Daoy (cell line): ENCODE measurements around the gene ALDH3B1. TPM values are rescaled to one million over a fixed set of nuclear protein-coding genes. Genes with fewer than 3 reads are reported as not detected.
"Not testable (repeated sequence)": the region's sequence is repeated elsewhere in the genome, so short reads cannot be mapped to it uniquely, and the experiment has no call there.

ENCODE experiments used
- DNase-seq: peaks from one replicate; pipeline ENCODE4 v3.0.0-alpha.2; 2015; ENCODE audit warnings: low read depth
- total RNA-seq: library from RNA; depleted of rRNA; stranded (reverse); fragments of >200 nt; shearing (Covaris generic); gene quantifications from 2 replicates; pipeline ENCODE4 v1.2.3, GENCODE V29; 2014; rRNA removed

Gene ALDH3B1, protein sequence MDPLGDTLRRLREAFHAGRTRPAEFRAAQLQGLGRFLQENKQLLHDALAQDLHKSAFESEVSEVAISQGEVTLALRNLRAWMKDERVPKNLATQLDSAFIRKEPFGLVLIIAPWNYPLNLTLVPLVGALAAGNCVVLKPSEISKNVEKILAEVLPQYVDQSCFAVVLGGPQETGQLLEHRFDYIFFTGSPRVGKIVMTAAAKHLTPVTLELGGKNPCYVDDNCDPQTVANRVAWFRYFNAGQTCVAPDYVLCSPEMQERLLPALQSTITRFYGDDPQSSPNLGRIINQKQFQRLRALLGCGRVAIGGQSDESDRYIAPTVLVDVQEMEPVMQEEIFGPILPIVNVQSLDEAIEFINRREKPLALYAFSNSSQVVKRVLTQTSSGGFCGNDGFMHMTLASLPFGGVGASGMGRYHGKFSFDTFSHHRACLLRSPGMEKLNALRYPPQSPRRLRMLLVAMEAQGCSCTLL
- 5.8 and 8.2 TPM in 2 replicates for total RNA-seq

DNA sequence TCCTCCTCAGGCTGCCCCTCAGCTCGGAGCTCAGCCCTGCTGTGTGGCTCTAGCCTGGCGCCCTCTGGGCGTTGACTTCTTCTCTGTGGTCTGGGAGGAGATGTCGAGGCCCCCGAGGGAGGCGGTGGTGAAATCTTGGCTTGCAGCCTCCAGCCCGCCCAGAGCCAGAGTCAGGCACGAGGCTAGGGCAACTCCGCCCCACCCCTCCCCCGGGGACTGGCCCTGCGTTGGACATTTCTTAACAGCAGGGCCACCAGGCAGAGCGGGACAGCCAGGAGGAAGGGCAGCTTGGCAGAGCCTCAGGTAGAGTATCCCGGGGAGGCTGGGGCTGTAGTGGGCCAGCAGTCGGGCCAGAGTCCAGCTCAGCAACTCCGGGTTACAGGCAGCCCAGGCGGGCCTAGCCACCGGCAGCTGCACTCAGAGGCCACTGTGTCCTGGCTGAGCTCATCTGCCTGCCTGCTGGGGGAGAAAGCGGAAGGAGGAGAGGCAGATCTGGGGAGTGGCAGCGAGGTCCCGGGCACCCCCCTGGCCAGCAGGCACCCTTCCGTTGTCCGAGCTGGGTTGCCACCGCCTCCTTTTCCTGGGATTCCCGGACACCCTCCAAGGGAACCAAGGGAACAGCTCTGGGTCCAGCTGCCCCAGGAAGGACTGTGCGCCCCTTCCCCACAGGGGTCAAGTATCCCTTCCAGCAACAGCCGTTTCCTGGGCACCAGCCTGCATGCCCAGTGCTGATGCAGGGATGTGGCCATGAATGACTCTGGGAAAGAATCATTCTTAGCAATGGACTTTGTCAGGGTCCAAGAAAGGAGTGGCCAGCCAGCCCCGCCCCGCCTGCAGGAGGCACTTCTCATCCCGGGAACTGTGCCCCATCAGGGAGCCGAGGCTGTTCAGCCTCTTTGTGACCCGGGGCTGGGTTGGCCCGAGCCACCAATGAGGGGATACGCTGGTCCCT is at the start of gene ALDH3B1:
Gene ALDH3B1, plus strand, starts transcription at position 238 of the 952 bp plus-strand sequence. CDS start 4,971 bp downstream, outside the sequence.
- DNase-seq: peak; percentile 90

DNA sequence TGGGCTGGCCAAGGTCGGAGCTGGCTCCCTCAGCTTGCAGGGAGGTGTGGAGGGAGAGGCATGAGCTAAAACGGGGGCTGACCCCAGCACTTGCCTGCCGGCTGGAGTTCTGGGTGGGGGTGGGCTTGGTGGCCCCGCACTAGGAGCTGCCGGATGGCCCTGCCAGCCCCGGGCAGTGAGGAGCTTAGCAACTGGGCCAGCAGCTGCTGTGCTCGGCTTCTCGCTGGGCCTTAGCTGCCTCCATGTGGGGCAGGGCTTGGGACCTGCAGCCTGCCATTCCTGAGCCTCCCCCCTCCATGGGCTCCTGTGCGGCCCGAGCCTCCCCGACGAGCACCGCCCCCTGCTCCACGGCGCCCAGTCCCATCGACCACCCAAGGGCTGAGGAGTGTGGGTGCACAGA is 46.9 kb upstream of the ALDH3B1 start:
- not testable (repeated sequence) for DNase-seq

DNA sequence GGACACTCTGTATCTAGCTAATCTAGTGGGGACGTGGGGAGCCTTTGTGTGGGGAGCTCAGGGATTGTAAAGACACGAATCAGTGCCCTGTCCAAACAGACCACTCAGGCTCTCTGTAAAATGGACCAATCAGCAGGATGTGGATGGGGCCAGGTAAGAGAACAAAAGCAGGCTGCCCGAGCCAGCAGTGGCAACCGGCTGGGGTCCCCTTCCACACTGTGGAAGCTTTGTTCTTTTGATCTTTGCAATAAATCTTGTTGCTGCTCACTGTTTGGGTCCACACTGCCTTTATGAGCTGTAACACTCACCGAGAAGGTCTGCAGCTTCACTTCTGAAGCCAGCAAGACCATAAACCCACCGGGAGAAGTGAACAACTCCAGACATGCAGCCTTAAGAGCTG is 46.2 kb upstream of the ALDH3B1 start:
- DNase-seq: not testable (repeated sequence)

DNA sequence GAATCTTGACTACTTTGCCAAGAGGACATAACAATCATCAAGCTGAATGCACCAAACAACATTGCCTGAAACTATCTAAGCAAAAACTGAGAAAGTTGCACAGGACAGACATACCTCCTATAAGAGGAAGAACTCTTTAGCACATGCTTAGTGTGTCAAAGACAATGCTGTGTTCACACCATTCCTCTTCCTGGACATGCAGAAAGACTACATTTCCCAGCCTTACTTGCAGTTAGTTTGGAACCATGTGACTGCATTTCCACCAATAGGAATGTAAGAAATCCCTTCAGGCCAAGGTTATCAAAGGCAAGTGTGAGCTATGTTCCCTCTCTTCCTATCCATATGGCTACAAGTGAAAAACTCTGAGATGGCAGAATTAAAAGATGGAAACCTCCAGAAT is 45.4 kb upstream of the ALDH3B1 start:
- DNase-seq: not testable (repeated sequence)

GRCh38 chr11:67965830-67966348 is 44.2 kb upstream of the ALDH3B1 start:
- DNase-seq: not testable (repeated sequence)

DNA sequence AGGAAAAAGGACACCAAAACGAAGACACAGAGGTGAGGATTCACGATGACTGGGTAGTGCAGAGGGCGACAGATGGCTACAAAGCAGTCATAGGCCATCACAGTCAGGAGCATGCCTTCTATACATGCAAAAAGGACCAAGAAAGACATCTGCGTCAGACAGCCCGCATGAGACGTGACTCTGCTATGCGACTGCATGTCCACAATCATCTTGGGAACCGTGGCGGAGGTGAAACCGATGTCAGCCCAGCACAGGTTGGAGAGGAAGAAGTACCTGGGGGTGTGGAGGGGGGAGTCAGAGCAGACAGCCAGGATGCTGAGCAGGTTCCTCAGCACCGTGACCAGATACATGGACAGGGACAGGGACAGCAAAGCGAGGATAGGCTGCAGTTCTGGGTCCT is 35.4 kb upstream of the ALDH3B1 start:
- not testable (repeated sequence) for DNase-seq

DNA sequence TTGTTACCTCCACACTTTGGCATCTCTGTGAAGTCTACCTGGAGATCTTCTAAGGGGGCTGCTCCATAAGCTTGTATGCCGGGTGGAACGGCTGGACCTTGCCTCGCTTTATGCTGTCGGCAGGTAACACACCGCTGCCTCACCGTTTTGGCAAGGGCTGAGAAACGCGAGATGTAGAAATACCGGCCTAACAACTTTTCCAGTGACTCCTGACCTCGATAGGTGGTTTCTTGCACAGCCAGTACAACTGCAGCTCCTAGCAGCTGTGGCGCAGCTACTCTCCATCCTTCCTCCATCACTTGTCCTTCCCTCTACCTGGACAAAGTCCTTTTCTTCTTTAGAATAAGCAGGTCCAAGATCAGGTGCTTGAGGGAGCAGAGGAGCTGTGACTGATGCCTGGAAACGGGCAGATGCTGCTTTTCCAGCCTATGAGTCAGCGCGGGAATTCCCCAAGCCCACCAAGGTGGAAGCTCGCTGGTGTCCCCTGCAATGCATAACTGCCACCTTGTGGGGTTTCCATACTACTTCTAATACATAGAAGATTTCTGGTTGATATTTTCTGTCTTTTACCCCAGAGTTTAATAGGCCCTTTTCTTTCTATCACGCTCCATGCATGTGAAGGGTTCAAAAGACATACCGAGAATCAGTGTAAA is 31.2 kb upstream of the ALDH3B1 start:
- peak; percentile 72 for DNase-seq

DNA sequence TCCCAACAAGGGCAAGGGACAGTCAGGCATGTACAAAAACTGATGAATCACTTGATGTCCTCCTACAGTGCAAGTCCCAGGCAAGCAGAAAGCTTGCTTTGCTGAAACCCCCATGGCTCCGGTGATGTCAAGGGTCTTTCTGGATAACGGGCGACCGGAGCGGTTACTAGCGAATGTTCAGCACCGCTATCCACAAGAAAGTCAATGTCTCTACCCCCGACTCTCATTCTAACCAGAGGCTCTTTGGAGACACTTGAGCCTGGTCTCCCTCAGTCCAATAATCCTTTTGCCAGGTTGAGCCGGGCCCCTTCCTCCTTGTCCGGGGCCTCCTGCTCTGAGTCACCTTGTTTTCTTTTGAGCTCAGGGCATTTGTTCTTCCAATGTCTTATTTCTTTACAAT is 28.9 kb upstream of the ALDH3B1 start:
- not testable (repeated sequence) for DNase-seq

- not testable (repeated sequence) for DNase-seq
Observed at GRCh38 chr11:67982255-67982857, 27.8 kb upstream of the ALDH3B1 start.

- peak; percentile 21 for DNase-seq
Observed at GRCh38 chr11:67983951-67984350, 26.2 kb upstream of the ALDH3B1 start.

GRCh38 chr11:67985302-67985701 is 24.8 kb upstream of the ALDH3B1 start:
- not testable (repeated sequence) for DNase-seq

- DNase-seq: peak; percentile 36
Observed at GRCh38 chr11:67990546-67991346, 19.4 kb upstream of the ALDH3B1 start.

- not testable (repeated sequence) for DNase-seq
Observed at GRCh38 chr11:67991347-67992121, 18.6 kb upstream of the ALDH3B1 start.

DNA sequence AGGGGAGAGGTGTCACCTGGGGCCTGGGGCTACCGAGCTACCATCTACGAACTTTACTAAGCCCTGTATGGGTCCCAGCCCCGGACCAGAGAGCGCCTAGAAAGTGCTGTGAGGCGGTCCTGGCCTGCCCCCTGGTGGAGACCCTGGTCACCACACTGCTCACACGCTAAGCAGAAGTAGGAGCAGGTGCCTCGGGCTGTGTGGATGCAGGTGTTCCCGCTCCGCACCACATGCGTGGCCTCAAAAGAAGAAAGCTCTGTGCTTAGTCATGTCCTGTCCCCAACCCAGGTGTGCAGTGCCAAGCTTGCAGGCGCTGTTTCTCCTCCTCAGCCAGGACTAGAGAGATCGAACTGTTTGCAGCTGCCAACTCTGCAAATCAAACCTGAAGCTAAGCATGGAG is 16.3 kb upstream of the ALDH3B1 start:
- peak; percentile 25 for DNase-seq

DNA sequence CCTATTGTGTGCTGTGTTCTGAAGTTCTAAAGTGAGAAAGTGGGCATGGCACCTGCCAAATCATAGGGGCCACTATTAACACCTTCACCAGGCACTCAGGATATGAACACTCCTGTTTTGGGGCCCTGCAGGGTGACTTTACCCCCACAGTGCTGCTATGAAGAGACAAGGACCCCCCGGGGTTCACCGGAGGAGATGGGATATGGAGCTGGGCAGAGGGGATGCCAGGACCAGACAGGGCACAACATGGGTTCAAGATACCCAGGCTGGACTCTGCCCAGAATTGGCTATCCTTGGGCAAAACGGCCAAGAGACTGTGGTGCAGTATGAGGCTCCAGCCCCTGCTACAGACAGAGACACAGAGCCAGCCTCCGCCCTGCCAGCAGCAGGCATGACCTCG is 15.7 kb upstream of the ALDH3B1 start:
- DNase-seq: not testable (repeated sequence)

DNA sequence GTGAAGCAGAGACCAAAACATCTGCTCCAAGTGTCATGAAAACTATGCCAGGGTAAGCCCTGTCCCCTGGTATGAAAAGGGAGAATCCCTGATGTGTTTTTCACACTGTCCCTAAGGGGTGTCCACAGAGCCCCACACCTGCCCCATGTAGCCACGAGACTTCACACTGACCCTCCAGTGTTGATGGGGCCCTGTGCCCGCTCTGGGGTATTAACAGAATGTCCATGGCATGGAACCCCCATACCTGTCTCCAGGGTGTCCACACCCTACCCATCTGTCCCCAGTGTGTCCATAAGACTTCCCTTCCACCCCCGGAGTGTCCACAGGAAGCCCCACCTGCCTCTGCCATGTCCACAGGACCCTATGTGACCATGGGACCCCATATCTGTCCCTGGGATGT is 15.0 kb upstream of the ALDH3B1 start:
- DNase-seq: not testable (repeated sequence)

DNA sequence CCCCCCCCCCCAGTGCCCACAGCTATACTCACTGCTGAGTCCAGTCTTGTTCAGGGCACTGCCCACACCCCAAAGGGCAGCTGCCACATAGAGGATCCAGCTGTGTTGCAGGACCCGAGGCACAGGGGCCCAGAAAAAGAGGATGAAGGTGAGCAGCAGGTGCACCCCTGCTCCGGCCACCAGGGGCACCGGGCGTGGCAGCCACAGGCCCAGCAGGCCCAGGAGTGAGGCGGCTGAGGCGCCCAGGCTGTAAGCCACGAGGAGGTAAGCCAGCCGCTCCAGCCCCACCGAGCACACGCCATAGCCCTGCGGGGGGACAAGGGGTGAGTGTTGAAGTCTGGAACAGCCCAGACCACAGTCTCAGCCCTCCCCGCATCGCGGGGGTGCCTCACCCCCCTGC is 14.5 kb upstream of the ALDH3B1 start:
- DNase-seq: not testable (repeated sequence)

GRCh38 chr11:67996051-67996450 is 14.1 kb upstream of the ALDH3B1 start:
- DNase-seq: no peak
